Ovary (tissue), 3 donors: ENCODE measurements around the gene NAV2.

Source experiments
- POLR2A ChIP-seq: fragments of 450-650 bp; IDR thresholded peaks from one replicate; pipeline ENCODE4 v1.6.1; 2017; ENCODE audit warnings: antibody characterized with exemption, mild to moderate bottlenecking, moderate library complexity
- TF ChIP-seq, protein P1 (sequence below), 3 donors: fragments of 450-650 bp in 2 of 3; fragments of 200-600 bp in 1 of 3; IDR thresholded peaks; one replicate each; pipeline versions ENCODE4 v1.5.1 to v1.8.0; 2016 to 2022; ENCODE audit warnings: antibody characterized with exemption in 3 of 3, mild to moderate bottlenecking in 1 of 3
- donor health status: DM: no; HTN: no; CAD: no.

DNA sequence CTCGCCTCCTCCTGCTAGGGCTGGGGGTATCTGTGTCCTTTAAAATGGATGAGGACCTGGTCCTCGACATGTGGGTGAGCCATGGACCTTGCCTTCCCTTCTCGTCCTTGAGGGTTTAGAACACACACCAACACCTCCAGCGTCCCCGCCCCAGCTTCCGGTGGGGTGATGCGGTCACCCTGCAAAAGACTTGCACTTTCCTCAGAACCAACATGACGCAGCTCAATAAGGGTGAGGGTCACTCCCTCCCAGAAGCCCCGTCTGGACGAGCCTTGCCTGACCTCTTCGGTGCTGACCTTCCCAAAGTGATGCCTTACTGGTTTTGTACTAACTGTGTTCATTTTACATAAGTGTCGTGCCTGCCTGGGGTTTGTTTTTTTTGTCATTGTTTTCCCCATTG, 406.7 kb downstream of the NAV2 start:
- TF ChIP-seq, protein P1, sequence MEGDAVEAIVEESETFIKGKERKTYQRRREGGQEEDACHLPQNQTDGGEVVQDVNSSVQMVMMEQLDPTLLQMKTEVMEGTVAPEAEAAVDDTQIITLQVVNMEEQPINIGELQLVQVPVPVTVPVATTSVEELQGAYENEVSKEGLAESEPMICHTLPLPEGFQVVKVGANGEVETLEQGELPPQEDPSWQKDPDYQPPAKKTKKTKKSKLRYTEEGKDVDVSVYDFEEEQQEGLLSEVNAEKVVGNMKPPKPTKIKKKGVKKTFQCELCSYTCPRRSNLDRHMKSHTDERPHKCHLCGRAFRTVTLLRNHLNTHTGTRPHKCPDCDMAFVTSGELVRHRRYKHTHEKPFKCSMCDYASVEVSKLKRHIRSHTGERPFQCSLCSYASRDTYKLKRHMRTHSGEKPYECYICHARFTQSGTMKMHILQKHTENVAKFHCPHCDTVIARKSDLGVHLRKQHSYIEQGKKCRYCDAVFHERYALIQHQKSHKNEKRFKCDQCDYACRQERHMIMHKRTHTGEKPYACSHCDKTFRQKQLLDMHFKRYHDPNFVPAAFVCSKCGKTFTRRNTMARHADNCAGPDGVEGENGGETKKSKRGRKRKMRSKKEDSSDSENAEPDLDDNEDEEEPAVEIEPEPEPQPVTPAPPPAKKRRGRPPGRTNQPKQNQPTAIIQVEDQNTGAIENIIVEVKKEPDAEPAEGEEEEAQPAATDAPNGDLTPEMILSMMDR (IDR thresholded peaks at IDR 0.05), result no peak
- TF ChIP-seq POLR2A, result no peak
